ENCODE measurements around the gene PCNA. TPM values are rescaled to one million over a fixed set of nuclear protein-coding genes. Genes with fewer than 3 reads are reported as not detected.

Gene PCNA
- total RNA-seq, 1 donor from 2014 or later = 323 TPM

DNA sequence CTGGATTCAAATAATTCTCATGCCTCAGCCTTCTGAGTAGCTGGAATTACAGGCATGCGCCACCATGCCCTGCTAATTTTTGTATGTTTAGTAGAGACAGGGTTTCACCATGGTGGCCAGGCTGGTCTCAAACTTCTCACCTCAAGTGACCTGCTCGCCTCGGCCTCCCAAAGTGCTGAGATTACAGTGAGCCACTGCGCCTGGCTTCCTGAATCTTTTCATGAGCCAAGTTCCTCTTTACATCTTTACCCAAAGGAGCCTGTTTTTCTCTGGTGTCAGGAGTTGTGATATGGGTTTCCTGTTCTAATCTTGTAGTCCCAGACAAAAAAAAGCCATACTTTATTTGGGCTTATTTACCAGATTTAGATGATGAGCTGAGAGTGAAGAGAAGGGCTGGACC, 34.4 kb downstream of the PCNA start:
- Histone ChIP-seq H3K36me3 (no peaks in the 10 kb centered on the region), H3K4me2 (no peak overlapping the region), H3K9ac (no peak overlapping the region), H4K20me1 (ENCODE audit: low read depth) (no peaks in the 10 kb centered on the region), H3K79me2 (ENCODE audit: low read depth) (no peaks in the 10 kb centered on the region), H3K4me1 (no peaks in the 10 kb centered on the region), H3K4me3 (no peak overlapping the region), H3K27ac (no peak overlapping the region), H3K27me3 (no peaks in the 10 kb centered on the region), H2AFZ (replicated peaks) (no peak overlapping the region), H3F3A (ENCODE audit: low read depth) (peaks cover 2% of the 10 kb centered on the region), H3K9me3 (ENCODE audit: low read depth) (no peaks in the 10 kb centered on the region)
- Mint-ChIP-seq H3K4me1 (peaks cover 5% of the 10 kb centered on the region), H3K9me3 (no peaks in the 10 kb centered on the region), H3K27me3 (ENCODE audit: insufficient read depth, low read depth) (peaks cover 2% of the 10 kb centered on the region), H3K4me3 (no peak overlapping the region), H3K36me3 (no peaks in the 10 kb centered on the region), H3K27ac (no peak overlapping the region)
- no peak for DNase-seq (ENCODE audit: low spot score)
- TF ChIP-seq EZH2phosphoT487 (IDR thresholded peaks at IDR 0.05) (no peak), EZH2 (IDR thresholded peaks at IDR 0.05) (no peak)
- TF ChIP-seq, protein P1, sequence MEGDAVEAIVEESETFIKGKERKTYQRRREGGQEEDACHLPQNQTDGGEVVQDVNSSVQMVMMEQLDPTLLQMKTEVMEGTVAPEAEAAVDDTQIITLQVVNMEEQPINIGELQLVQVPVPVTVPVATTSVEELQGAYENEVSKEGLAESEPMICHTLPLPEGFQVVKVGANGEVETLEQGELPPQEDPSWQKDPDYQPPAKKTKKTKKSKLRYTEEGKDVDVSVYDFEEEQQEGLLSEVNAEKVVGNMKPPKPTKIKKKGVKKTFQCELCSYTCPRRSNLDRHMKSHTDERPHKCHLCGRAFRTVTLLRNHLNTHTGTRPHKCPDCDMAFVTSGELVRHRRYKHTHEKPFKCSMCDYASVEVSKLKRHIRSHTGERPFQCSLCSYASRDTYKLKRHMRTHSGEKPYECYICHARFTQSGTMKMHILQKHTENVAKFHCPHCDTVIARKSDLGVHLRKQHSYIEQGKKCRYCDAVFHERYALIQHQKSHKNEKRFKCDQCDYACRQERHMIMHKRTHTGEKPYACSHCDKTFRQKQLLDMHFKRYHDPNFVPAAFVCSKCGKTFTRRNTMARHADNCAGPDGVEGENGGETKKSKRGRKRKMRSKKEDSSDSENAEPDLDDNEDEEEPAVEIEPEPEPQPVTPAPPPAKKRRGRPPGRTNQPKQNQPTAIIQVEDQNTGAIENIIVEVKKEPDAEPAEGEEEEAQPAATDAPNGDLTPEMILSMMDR (IDR thresholded peaks at IDR 0.05) = no peak

DNA sequence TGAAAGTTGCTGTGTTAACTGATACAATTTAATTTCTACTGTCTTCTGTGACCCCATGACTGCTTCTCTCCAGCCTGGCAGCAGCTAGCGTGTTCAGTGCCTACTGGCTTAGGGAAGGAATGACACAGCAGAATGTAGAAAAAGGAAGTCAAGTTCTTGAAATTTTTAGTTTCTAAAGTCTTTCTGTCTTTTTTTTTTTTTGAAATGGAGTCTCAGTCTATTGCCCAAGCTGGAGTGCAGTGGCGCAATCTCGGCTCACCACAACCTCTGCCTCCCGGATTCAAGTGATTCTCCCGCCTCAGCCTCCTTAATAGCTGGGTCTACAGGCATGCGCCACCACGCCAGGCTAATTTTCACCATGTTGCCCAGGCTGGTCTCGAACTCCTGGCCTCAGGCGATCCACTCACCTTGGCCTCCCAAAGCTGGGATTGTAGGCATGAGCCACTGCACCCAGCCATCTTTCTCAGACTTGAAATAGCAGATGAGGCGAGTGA, 39.3 kb downstream of the PCNA start:
- no peaks in the 10 kb centered on the region for H3K9me3 Mint-ChIP-seq
- H3K27ac Mint-ChIP-seq = no peak overlapping the region

DNA sequence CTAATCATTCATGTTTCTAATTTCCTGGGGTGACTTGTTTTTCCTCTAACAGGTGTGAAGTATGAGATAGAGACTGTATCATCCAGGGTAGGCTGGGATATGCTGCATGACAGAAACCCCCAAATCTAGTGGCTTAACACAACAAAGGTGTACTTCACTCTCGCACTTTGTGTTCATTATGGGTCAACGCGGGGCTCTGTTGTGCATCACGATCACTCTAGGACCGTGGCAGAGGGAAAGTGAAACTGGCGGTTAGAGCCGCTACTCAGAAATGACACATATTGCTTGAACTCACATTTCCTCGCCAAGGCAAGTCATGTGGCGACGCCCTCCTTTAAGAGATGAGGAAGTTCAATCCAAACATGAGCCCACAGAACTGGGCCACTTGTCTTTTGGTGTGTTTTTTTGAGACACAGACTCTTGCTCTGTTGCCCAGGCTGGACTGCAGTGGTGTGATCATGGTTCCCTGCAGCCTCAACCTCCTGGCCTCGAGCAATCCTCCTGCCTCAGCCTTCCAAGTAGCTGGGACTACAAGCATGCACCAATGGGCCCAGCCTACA, 41.3 kb downstream of the PCNA start:
- H3K4me2 ChIP-seq = no peak overlapping the region
- no peak for DNase-seq (ENCODE audit: low spot score)

More for the DNA sequence above, 39.3 kb downstream of the PCNA start:
- DNase-seq (ENCODE audit: low spot score) = no peak
- H3K27me3 ChIP-seq = no peaks in the 10 kb centered on the region
- H3K79me2 ChIP-seq (ENCODE audit: low read depth) = no peaks in the 10 kb centered on the region
- no peak overlapping the region for H2AFZ ChIP-seq (replicated peaks)
- H4K20me1 ChIP-seq (ENCODE audit: low read depth) = no peaks in the 10 kb centered on the region
- H3K27ac ChIP-seq = no peak overlapping the region
- H3K4me2 ChIP-seq = no peak overlapping the region
- no peaks in the 10 kb centered on the region for H3K36me3 ChIP-seq
- no peak for TF ChIP-seq EZH2phosphoT487 (IDR thresholded peaks at IDR 0.05)
- TF ChIP-seq EZH2 (IDR thresholded peaks at IDR 0.05) = no peak
- TF ChIP-seq, protein P1 (IDR thresholded peaks at IDR 0.05) = no peak
- Mint-ChIP-seq H3K36me3 (no peaks in the 10 kb centered on the region), H3K4me1 (peaks cover 5% of the 10 kb centered on the region), H3K4me3 (no peak overlapping the region), H3K27me3 (ENCODE audit: insufficient read depth, low read depth) (peaks cover 7% of the 10 kb centered on the region)
- H3K9me3 ChIP-seq (ENCODE audit: low read depth) = no peaks in the 10 kb centered on the region
- no peaks in the 10 kb centered on the region for H3K4me1 ChIP-seq
- H3K9ac ChIP-seq = no peak overlapping the region
- peaks cover 2% of the 10 kb centered on the region for H3F3A ChIP-seq (ENCODE audit: low read depth)
- no peak overlapping the region for H3K4me3 ChIP-seq

More for the DNA sequence above, 41.3 kb downstream of the PCNA start:
- H2AFZ ChIP-seq (replicated peaks) = no peak overlapping the region
- no peaks in the 10 kb centered on the region for H3K9me3 Mint-ChIP-seq
- H3K4me3 Mint-ChIP-seq = no peak overlapping the region
- no peaks in the 10 kb centered on the region for H3K9me3 ChIP-seq (ENCODE audit: low read depth)
- no peak overlapping the region for H3K4me3 ChIP-seq
- peaks cover 2% of the 10 kb centered on the region for H3F3A ChIP-seq (ENCODE audit: low read depth)
- H3K27me3 ChIP-seq = no peaks in the 10 kb centered on the region
- no peaks in the 10 kb centered on the region for H3K4me1 ChIP-seq
- no peak overlapping the region for H3K9ac ChIP-seq
- H3K4me1 Mint-ChIP-seq = peaks cover 5% of the 10 kb centered on the region
- H3K36me3 Mint-ChIP-seq = no peaks in the 10 kb centered on the region
- H3K79me2 ChIP-seq (ENCODE audit: low read depth) = no peaks in the 10 kb centered on the region
- no peak overlapping the region for H3K27ac ChIP-seq
- peaks cover 7% of the 10 kb centered on the region for H3K27me3 Mint-ChIP-seq (ENCODE audit: insufficient read depth, low read depth)
- TF ChIP-seq EZH2 (IDR thresholded peaks at IDR 0.05) (no peak), EZH2phosphoT487 (IDR thresholded peaks at IDR 0.05) (no peak)
- TF ChIP-seq, protein P1 (IDR thresholded peaks at IDR 0.05) = no peak
- H3K36me3 ChIP-seq = no peaks in the 10 kb centered on the region
- no peak overlapping the region for H3K27ac Mint-ChIP-seq
- H4K20me1 ChIP-seq (ENCODE audit: low read depth) = no peaks in the 10 kb centered on the region
